Measurements from ENCODE around the gene HOGA1.

Gene HOGA1

GRCh38 chr10:97571622-97572021 lies 12.6 kb upstream of the HOGA1 start:
- no peak for DNase-seq

GRCh38 chr10:97572214-97572989 lies 11.8 kb upstream of the HOGA1 start, which contains the start of gene ANKRD2:
ANKRD2 (plus strand) TSS chr10:97572779; CDS start chr10:97572789, 10 bp downstream.
- H3K36me3 Mint-ChIP-seq (ENCODE audit: low read depth): no peaks in the 10 kb centered on the region
- peak; percentile 77 for TF ChIP-seq CTCF (IDR thresholded peaks at IDR 0.05)
- H3K4me3 Mint-ChIP-seq: no peak within 1 kb of the TSS
- no peaks in the 10 kb centered on the region for H3K9me3 Mint-ChIP-seq
- H3K4me1 Mint-ChIP-seq: peaks cover 24% of the 10 kb centered on the region
- H3K27ac Mint-ChIP-seq: peak within 1 kb of the TSS; percentile 23
- H3K27me3 Mint-ChIP-seq (ENCODE audit: low read depth, poor library complexity): no peaks in the 10 kb centered on the region
- peak; percentile 74 for DNase-seq

More at GRCh38 chr10:97571622-97572021, 12.6 kb upstream of the HOGA1 start:
- no peaks in the 10 kb centered on the region for H3K36me3 Mint-ChIP-seq (ENCODE audit: low read depth)
- H3K27me3 Mint-ChIP-seq (ENCODE audit: low read depth, poor library complexity): no peaks in the 10 kb centered on the region
- peaks cover 24% of the 10 kb centered on the region for H3K4me1 Mint-ChIP-seq
- H3K4me3 Mint-ChIP-seq: no peak overlapping the region
- H3K27ac Mint-ChIP-seq: peak overlapping the region; percentile 81
- H3K9me3 Mint-ChIP-seq: no peaks in the 10 kb centered on the region
- TF ChIP-seq CTCF (IDR thresholded peaks at IDR 0.05): no peak

- peak overlapping the region; percentile 23 for H3K27ac Mint-ChIP-seq
- H3K36me3 Mint-ChIP-seq (ENCODE audit: low read depth): no peaks in the 10 kb centered on the region
- TF ChIP-seq CTCF (IDR thresholded peaks at IDR 0.05): no peak
- no peak overlapping the region for H3K4me3 Mint-ChIP-seq
- DNase-seq: no peak
- peaks cover 24% of the 10 kb centered on the region for H3K4me1 Mint-ChIP-seq
- no peaks in the 10 kb centered on the region for H3K27me3 Mint-ChIP-seq (ENCODE audit: low read depth, poor library complexity)
- no peaks in the 10 kb centered on the region for H3K9me3 Mint-ChIP-seq
Measured at GRCh38 chr10:97573021-97573420, 11.2 kb upstream of the HOGA1 start.

GRCh38 chr10:97573672-97574071 lies 10.5 kb upstream of the HOGA1 start:
- peaks cover 24% of the 10 kb centered on the region for H3K4me1 Mint-ChIP-seq
- no peak overlapping the region for H3K4me3 Mint-ChIP-seq
- H3K27ac Mint-ChIP-seq: no peak overlapping the region
- DNase-seq: no peak
- no peaks in the 10 kb centered on the region for H3K36me3 Mint-ChIP-seq (ENCODE audit: low read depth)
- H3K27me3 Mint-ChIP-seq (ENCODE audit: low read depth, poor library complexity): no peaks in the 10 kb centered on the region
- no peak for TF ChIP-seq CTCF (IDR thresholded peaks at IDR 0.05)
- no peaks in the 10 kb centered on the region for H3K9me3 Mint-ChIP-seq

GRCh38 chr10:97574374-97575126 lies 9.6 kb upstream of the HOGA1 start:
- H3K27me3 Mint-ChIP-seq (ENCODE audit: low read depth, poor library complexity): no peaks in the 10 kb centered on the region
- no peaks in the 10 kb centered on the region for H3K36me3 Mint-ChIP-seq (ENCODE audit: low read depth)
- no peaks in the 10 kb centered on the region for H3K9me3 Mint-ChIP-seq
- DNase-seq: no peak
- no peak for TF ChIP-seq CTCF (IDR thresholded peaks at IDR 0.05)
- peaks cover 24% of the 10 kb centered on the region for H3K4me1 Mint-ChIP-seq
- H3K4me3 Mint-ChIP-seq: no peak overlapping the region
- peak overlapping the region; percentile 1 for H3K27ac Mint-ChIP-seq

All from nephron progenitor cell (in vitro differentiated cells).